GM12873 (cell line): ENCODE results near the gene YIPF6.

ENCODE experiments used
- CTCF ChIP-seq: IDR thresholded peaks from 2 replicates; pipeline ENCODE4 v1.5.1; 2012; ENCODE audit warnings: low read depth, mild to moderate bottlenecking, moderate library complexity, low read length, control low read depth; ENCODE audit not compliant: insufficient read depth; ENCODE audit errors: missing control alignments

YIPF6 gene

GRCh38 chrX:68568136-68568535 is 69.3 kb downstream of the YIPF6 start:
- TF ChIP-seq CTCF = no peak

DNA sequence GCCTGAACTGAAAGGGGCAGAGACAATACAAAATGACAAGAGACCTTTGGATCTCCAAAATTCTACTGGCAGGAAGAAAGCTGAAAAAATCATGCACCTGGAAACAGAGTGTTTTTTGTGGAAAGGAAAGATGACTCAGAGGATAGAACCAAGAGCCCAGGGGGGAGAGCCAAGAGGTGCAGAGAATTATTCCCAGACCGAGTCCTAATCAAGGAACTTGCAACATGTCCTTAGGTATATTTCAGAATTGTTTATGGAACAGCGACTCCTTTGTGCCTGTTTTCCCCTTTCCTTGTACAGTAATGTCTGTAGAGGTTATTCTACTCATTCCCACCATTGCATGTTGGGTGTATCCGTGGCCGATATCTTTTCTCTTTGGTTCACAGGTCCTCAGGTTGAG is 71.7 kb downstream of the YIPF6 start:
- no peak for TF ChIP-seq CTCF

GRCh38 chrX:68571292-68571609 is 72.4 kb downstream of the YIPF6 start:
- no peak for TF ChIP-seq CTCF

DNA sequence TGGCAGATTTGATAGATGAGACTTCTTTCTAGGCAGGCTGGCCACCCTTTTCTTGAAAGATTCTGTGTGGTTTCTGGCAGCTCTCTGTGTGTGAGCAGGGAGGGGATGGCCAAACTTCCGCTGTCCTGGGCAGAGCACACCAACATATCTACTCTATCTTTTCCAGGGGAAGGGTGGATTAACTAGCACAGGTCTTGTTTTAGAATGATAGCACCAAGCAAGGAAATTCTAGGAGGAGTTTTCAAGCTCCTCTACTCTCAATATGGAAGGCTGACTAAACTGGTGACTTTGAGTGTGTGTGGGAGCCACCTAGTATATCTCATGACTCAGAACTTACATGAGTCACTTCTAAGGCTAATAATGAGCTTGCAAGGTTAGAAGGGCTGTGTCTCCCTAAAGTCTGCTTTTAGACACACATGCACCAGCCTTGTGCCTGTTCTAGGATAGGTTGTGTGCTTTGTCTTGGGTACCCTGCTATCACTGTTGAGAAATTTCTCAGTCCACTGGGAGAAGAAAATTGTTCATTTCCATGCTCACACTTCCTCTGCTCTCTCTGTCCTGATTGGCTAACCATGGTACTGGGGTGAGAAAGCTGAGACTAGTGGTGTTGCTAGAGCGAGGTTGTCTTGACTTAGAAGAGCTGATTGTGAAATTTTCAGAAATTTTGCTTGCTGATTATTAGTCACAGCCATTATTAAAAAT is 72.9 kb downstream of the YIPF6 start:
- TF ChIP-seq CTCF = no peak

- TF ChIP-seq CTCF = no peak
Observed at GRCh38 chrX:68574240-68574639, 75.4 kb downstream of the YIPF6 start.

DNA sequence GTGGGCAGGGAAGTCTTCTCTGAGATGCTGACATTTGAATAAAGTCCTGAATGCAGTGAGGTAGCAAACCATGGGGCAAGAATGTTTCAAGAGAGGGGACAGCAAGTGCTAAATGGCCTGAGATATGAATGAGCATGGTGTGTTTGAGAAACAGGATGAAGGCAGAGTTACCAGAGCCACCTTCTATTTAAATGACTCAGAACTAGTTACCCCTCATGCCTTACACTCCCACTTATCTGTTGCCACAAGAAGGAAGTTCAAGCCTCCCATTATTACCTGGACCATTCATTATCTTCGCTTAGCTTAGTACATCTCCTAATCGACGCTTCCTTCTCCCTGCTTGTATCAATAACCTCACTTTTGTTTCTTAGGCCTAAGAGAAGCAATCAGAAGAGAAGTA is 81.0 kb downstream of the YIPF6 start:
- no peak for TF ChIP-seq CTCF

GRCh38 chrX:68584221-68584620 is 85.4 kb downstream of the YIPF6 start:
- no peak for TF ChIP-seq CTCF
